ENCODE measurements around the gene CARNS1. TPM values are rescaled to one million over a fixed set of nuclear protein-coding genes. Genes with fewer than 3 reads are reported as not detected.

Gene CARNS1
- total and polyA plus RNA-seq, 2 of the 13 experiments (the other 11 are each of a cell fraction or from before 2014, with no cell fraction given), result not detected

DNA sequence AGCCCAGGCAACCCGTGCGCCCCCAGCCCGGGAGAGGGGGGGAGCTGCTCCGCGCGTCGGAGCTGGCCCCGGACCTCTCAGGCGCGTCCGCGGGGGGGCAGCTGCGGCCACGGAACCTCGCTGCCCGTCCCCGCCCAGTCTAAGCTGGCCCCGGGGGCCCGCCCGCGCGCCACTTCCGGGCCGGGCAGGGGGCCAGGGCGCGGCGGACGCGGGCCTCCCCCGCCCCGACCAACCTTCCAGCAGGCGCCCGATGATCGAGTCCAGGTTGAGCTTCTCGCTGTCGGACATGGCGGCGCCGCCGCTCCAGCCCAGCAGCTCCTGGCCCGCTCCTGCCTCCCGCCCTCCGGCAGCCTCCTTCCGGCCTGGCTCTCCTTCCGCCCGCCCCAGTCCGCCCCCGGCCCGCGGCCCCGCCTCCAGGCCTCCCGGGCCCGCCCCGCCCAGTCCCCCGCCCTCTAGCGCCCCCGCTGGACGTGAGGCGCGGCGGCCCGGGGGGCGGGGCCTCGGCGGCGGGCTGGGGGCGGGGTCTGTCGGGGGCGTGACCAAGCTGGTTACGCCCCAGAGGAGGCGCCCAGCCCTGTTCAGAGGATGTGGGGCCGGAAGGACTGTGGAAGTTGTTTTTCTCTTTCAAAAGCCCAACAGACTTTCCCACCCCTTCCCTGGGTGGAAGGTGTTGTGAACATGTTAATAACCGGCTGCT lies 13.8 kb upstream of the CARNS1 start, which contains the start of gene PPP1CA (continued):
- TF ChIP-seq, protein P1, sequence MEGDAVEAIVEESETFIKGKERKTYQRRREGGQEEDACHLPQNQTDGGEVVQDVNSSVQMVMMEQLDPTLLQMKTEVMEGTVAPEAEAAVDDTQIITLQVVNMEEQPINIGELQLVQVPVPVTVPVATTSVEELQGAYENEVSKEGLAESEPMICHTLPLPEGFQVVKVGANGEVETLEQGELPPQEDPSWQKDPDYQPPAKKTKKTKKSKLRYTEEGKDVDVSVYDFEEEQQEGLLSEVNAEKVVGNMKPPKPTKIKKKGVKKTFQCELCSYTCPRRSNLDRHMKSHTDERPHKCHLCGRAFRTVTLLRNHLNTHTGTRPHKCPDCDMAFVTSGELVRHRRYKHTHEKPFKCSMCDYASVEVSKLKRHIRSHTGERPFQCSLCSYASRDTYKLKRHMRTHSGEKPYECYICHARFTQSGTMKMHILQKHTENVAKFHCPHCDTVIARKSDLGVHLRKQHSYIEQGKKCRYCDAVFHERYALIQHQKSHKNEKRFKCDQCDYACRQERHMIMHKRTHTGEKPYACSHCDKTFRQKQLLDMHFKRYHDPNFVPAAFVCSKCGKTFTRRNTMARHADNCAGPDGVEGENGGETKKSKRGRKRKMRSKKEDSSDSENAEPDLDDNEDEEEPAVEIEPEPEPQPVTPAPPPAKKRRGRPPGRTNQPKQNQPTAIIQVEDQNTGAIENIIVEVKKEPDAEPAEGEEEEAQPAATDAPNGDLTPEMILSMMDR (CRISPR knock-in tag; IDR thresholded peaks at IDR 0.05), result peak; percentile 63
- TF ChIP-seq KAT7 (CRISPR knock-in tag; IDR thresholded peaks at IDR 0.05; ENCODE audit: borderline replicate concordance) (no peak), ARNT2 (CRISPR knock-in tag; IDR thresholded peaks at IDR 0.05; ENCODE audit: low read depth) (0 out of 2 replicates have a peak, but pooled peaks have one; percentile 42), SMAD1 (CRISPR knock-in tag; IDR thresholded peaks at IDR 0.05; ENCODE audit: borderline replicate concordance, low read depth) (no peak), RAD21 (CRISPR knock-in tag; IDR thresholded peaks at IDR 0.05) (peak; percentile 84), SALL1 (CRISPR knock-in tag; IDR thresholded peaks at IDR 0.05) (peak; percentile 12; the same call in 1 of the 2 replicates), ATF7-NPFF (CRISPR knock-in tag; IDR thresholded peaks at IDR 0.05; ENCODE audit: low read depth) (peak; percentile 48; the same call in 1 of the 2 replicates), KDM5B (CRISPR knock-in tag; IDR thresholded peaks at IDR 0.05; ENCODE audit: borderline replicate concordance) (peak; percentile 54; the same call in 1 of the 2 replicates), MIXL1 (CRISPR knock-in tag; IDR thresholded peaks at IDR 0.05) (peak; percentile 10; the same call in 1 of the 2 replicates), ZNF441 (CRISPR knock-in tag; IDR thresholded peaks at IDR 0.05; ENCODE audit: borderline replicate concordance) (peak; percentile 66; the same call in 1 of the 2 replicates), ZNF354B (CRISPR knock-in tag; IDR thresholded peaks at IDR 0.05) (no peak), TMF1 (CRISPR knock-in tag; IDR thresholded peaks at IDR 0.05; ENCODE audit: low read depth) (peak; percentile 17; the same call in 1 of the 2 replicates), SIX4 (CRISPR knock-in tag; IDR thresholded peaks at IDR 0.05) (no peak), ZNF230 (CRISPR knock-in tag; IDR thresholded peaks at IDR 0.05) (peak; percentile 34; the same call in 1 of the 2 replicates), ZNF24 (IDR thresholded peaks at IDR 0.05) (no peak), ZNF570 (CRISPR knock-in tag; IDR thresholded peaks at IDR 0.05; ENCODE audit: borderline replicate concordance) (no peak), MXI1 (IDR thresholded peaks at IDR 0.05; ENCODE audit: borderline replicate concordance, low read depth, low read length) (peak; percentile 48; the same call in 1 of the 3 replicates), GABPB1 (CRISPR knock-in tag; IDR thresholded peaks at IDR 0.05) (peak; percentile 85)
- TF ChIP-seq, protein P2, sequence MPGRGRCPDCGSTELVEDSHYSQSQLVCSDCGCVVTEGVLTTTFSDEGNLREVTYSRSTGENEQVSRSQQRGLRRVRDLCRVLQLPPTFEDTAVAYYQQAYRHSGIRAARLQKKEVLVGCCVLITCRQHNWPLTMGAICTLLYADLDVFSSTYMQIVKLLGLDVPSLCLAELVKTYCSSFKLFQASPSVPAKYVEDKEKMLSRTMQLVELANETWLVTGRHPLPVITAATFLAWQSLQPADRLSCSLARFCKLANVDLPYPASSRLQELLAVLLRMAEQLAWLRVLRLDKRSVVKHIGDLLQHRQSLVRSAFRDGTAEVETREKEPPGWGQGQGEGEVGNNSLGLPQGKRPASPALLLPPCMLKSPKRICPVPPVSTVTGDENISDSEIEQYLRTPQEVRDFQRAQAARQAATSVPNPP (CRISPR knock-in tag; IDR thresholded peaks at IDR 0.05), result no peak
- TF ChIP-seq, protein P3, sequence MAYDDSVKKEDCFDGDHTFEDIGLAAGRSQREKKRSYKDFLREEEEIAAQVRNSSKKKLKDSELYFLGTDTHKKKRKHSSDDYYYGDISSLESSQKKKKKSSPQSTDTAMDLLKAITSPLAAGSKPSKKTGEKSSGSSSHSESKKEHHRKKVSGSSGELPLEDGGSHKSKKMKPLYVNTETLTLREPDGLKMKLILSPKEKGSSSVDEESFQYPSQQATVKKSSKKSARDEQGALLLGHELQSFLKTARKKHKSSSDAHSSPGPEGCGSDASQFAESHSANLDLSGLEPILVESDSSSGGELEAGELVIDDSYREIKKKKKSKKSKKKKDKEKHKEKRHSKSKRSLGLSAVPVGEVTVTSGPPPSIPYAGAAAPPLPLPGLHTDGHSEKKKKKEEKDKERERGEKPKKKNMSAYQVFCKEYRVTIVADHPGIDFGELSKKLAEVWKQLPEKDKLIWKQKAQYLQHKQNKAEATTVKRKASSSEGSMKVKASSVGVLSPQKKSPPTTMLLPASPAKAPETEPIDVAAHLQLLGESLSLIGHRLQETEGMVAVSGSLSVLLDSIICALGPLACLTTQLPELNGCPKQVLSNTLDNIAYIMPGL (CRISPR knock-in tag; IDR thresholded peaks at IDR 0.05; ENCODE audit: borderline replicate concordance in 1 of 2, low read depth in 1 of 2), result peak in 1 of 2 experiments; percentile 67; a peak in 3 of 4 replicates
- TF ChIP-seq, protein P4, sequence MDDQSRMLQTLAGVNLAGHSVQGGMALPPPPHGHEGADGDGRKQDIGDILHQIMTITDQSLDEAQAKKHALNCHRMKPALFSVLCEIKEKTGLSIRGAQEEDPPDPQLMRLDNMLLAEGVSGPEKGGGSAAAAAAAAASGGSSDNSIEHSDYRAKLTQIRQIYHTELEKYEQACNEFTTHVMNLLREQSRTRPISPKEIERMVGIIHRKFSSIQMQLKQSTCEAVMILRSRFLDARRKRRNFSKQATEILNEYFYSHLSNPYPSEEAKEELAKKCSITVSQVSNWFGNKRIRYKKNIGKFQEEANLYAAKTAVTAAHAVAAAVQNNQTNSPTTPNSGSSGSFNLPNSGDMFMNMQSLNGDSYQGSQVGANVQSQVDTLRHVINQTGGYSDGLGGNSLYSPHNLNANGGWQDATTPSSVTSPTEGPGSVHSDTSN (CRISPR knock-in tag; IDR thresholded peaks at IDR 0.05; ENCODE audit: borderline replicate concordance), result no peak
- TF ChIP-seq, protein P5, sequence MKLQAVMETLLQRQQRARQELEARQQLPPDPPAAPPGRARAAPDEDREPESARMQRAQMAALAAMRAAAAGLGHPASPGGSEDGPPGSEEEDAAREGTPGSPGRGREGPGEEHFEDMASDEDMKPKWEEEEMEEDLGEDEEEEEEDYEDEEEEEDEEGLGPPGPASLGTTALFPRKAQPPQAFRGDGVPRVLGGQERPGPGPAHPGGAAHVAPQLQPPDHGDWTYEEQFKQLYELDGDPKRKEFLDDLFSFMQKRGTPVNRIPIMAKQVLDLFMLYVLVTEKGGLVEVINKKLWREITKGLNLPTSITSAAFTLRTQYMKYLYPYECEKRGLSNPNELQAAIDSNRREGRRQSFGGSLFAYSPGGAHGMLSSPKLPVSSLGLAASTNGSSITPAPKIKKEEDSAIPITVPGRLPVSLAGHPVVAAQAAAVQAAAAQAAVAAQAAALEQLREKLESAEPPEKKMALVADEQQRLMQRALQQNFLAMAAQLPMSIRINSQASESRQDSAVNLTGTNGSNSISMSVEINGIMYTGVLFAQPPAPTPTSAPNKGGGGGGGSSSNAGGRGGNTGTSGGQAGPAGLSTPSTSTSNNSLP (IDR thresholded peaks at IDR 0.05; ENCODE audit: low read depth, low read length), result no peak
